GM12875 (cell line): ENCODE results near the gene MCUR1.
"Not testable (repeated sequence)": the region's sequence is repeated elsewhere in the genome, so short reads cannot be mapped to it uniquely, and the experiment has no call there.

Source experiments
- H3K4me3 ChIP-seq: one replicate; pipeline ENCODE4 v1.5.1; 2011; ENCODE audit warnings: low read depth, low read length, control low read depth
- TF ChIP-seq, protein P1 (sequence below): IDR thresholded peaks from 2 replicates; pipeline ENCODE4 v1.5.1; 2011; ENCODE audit warnings: low read depth, mild to moderate bottlenecking, control low read depth, inconsistent platforms, low read length, moderate library complexity, borderline replicate concordance; ENCODE audit not compliant: insufficient read depth

The MCUR1 gene

DNA sequence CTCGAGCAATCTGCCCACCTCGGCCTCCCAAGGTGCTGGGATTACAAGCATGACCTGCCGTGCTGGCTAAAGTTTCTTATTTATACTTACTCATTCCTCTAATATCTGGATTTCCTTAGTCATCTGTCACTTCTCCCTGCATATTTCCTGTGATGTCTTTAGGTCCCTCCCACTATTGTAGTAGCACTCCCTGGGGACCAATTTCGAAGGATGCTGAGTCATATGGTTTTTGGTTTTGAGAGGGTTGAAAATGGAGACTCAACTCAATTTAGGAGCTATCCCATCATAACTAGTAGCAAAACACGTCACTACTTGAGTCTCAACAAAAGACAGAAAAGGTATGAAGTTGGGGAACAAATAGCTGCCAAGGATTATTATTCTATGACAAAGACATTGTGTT lies 20.2 kb downstream of the MCUR1 start:
- no peak overlapping the region for H3K4me3 ChIP-seq
- TF ChIP-seq, protein P1, sequence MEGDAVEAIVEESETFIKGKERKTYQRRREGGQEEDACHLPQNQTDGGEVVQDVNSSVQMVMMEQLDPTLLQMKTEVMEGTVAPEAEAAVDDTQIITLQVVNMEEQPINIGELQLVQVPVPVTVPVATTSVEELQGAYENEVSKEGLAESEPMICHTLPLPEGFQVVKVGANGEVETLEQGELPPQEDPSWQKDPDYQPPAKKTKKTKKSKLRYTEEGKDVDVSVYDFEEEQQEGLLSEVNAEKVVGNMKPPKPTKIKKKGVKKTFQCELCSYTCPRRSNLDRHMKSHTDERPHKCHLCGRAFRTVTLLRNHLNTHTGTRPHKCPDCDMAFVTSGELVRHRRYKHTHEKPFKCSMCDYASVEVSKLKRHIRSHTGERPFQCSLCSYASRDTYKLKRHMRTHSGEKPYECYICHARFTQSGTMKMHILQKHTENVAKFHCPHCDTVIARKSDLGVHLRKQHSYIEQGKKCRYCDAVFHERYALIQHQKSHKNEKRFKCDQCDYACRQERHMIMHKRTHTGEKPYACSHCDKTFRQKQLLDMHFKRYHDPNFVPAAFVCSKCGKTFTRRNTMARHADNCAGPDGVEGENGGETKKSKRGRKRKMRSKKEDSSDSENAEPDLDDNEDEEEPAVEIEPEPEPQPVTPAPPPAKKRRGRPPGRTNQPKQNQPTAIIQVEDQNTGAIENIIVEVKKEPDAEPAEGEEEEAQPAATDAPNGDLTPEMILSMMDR: no peak

DNA sequence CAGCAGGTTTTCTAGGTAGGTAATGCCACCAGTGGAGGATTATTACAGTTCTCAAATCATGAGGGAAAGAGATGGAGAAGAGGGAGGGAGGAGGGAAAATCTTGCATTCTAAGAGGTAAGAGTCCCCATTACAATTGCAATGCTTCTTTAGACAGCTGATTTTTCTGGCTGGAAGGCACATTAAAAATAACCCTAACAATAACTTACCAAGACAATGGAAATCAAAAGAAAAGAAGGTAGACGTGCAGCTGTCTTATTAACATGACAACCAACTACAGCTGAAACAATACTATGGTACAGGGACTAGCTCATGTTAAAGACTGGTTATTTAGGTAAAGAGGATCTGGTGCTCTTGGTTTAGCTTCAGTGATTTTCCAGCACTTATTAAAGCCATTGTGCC lies 24.6 kb downstream of the MCUR1 start:
- TF ChIP-seq, protein P1: no peak

DNA sequence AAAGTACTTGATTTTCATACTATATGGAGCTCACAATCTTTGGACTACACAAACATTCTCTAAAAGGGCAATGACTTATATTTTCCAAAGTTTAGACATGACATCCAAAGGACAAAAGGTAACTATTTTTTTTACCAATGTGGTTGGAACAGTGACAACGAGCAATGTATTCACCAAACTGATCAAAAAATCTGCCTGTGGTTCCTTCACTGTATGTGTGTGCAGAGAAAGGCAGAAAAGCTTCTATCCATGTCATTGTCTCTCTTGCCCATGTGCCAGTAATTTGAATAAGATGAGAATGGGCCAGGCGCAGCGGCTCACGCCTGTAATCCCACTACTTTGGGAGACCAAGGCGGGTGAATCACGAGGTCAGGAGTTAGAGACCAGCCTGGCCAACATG lies 25.5 kb downstream of the MCUR1 start:
- TF ChIP-seq, protein P1: no peak

More for the DNA sequence above, 24.6 kb downstream of the MCUR1 start:
- no peak overlapping the region for H3K4me3 ChIP-seq

DNA sequence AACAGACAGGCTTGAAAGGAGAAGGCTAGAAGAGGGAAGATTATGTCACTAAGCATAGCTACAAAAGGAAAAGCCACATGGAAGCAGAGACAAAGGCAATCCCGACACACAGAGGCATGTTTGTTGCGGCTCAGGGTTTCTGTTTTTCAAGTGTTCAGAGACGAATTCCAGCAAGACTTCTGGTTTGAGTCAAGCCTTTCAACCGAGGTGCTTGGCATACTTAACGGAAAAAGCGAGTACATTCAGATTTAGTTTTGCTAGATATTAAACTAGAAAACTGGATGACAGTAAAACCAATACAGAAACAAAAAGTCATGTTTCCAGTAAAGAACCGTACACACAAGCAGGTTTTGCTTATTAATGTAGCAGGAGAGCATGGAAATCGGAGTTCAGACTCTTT lies 27.2 kb downstream of the MCUR1 start:
- no peak overlapping the region for H3K4me3 ChIP-seq
- TF ChIP-seq, protein P1: no peak

More for the DNA sequence above, 25.5 kb downstream of the MCUR1 start:
- no peak overlapping the region for H3K4me3 ChIP-seq

DNA sequence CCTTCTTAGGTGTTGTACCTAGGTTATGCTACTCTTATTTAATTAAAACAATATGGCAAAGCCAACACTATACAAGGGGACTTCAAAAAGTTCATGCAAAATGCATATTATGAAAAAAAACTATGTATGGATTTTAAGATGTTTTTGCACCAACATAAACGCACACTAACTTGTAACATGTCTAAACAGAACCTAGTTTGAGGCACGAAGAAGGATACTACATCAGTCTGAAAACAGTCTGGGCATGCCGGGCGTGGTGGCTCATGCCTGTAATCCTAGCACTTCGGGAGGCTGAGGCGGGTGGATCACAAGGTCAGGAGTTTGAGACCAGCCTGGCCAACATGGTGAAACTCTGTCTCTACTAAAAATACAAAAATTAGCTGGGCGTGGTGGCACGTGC lies 34.2 kb downstream of the MCUR1 start:
- H3K4me3 ChIP-seq: not testable (repeated sequence)

DNA sequence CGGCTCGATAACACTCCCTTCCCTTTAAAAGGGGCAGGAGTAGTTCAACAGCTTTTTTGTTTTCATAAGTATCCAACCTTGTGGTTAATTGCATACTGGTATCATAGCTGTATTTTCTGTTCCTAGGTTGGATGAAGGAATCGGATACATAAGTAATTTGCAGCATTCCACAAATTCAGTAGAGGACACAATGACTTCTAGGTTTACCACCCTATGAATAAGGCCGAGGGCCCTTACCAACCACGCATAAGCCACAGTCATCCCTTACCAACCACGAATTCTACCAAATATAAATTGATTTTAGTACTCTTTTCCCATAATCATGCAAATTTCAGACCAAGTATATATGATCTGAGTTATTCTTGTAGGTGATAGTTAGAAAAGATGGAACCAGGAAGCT lies 36.3 kb downstream of the MCUR1 start:
- H3K4me3 ChIP-seq: no peak overlapping the region
- TF ChIP-seq, protein P1: no peak

DNA sequence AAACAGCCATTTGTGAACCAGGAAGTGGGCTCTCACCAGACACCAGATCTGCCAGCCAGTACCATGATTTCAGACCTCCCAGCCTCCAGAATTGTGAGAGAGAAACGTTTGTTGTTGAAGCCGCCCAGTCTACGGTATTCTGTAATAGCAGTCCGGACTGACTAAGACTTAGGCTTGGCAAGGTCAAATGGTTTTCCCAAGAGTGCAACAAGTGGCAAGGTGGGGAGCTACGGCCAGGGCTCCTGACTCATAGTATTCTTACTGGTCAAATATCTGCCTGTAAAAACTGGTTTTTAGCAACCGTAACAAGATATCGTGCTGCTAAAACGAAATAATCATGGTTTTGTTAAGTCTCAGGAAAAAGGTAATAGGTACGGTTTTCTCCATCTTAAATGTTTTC lies 37.8 kb downstream of the MCUR1 start:
- TF ChIP-seq, protein P1: no peak
- H3K4me3 ChIP-seq: no peak overlapping the region

DNA sequence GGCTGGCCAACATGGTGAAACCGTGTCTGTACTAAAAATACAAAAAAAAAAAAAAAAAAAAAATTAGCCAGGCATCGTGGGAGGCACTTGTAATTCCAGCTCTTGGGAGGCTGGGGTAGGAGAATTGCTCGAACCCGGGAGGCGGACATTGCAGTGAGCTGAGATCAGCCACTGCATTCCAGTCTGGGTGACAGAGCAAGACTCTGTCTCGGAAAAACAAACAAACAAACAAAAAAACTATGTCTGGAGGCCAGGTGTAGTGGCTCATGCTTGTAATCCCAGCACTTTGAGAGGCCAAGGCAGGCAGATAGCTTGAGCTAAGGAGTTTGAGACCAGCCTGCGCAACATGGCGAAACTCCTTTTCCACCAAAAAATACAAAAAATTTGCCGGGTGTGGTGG lies 38.9 kb downstream of the MCUR1 start:
- not testable (repeated sequence) for H3K4me3 ChIP-seq

DNA sequence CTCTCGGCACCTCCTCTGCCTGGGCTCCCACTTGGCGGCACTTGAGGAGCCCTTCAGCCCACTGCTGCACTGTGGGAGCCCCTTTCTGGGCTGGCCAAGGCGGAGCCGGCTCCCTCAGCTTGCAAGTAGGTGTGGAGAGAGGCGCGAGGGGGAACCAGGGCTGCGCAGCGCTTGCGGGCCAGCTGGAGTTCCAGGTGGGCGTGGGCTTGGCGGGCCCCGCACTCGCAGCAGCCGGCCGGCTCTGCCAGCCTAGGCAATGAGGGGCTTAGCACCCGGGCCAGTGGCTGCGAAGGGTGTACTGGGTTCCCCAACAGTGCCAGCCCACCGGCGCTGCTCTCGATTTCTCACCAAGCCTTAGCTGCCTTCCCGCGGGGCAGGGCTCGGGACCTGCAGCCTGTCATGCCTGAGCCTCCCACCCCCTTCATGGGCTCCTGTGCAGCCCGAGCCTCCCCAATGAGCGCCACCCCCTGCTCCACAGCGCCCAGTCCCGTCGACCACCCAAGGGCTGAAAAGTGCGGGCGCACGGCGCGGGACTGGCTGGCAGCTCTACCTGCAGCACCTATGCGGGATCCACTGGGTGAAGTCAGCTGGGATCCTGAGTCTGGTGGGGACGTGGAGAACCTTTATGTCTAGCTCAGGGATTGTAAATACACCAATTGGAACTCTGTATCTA lies 41.9 kb downstream of the MCUR1 start:
- not testable (repeated sequence) for H3K4me3 ChIP-seq
